H1 (cell line): ENCODE measurements around the gene ARHGAP25. TPM values are rescaled to one million over a fixed set of nuclear protein-coding genes. Genes with fewer than 3 reads are reported as not detected.

ENCODE experiments used
- CTCF ChIA-PET: fragments of 300-600 bp; sonication (Branson Sonifier 250); formaldehyde crosslinking; loops from one replicate; lab custom pipeline; 2021; ENCODE audit not compliant: partially characterized antibody; lab: Charles Lee
- POLR2A ChIA-PET: fragments of 300-600 bp; sonication (Branson Sonifier 250); formaldehyde crosslinking; loops from one replicate; lab custom pipeline; 2021; ENCODE audit warnings: inconsistent platforms; ENCODE audit not compliant: partially characterized antibody; lab: Charles Lee
- DNase-seq, 2 experiments: peaks; one replicate each; pipeline versions ENCODE4 v3.0.0 to v3.0.0-alpha.2; 2010 to 2022; ENCODE audit warnings: low spot score in 2 of 2, low read depth in 1 of 2, mixed read lengths in 1 of 2
- FAIRE-seq: peaks from 2 replicates; lab custom pipeline; 2011; peaks lifted over from hg19 to GRCh38; lab: Jason Lieb, UNC
- H2AFZ ChIP-seq: 2 replicates; pipeline ENCODE4 v1.8.1; 2012; ENCODE audit warnings: low read length, inconsistent platforms
- H2AK5ac ChIP-seq: 2 replicates; pipeline ENCODE4 v1.6.1; 2013; ENCODE audit warnings: low read depth, low read length
- H2BK120ac ChIP-seq: replicated peaks from 2 replicates; pipeline ENCODE3; 2013; ENCODE audit warnings: low read depth, low read length, inconsistent platforms
- H2BK12ac ChIP-seq: 2 replicates; pipeline ENCODE4 v1.6.1; 2013; ENCODE audit warnings: low read depth, low read length
- H2BK15ac ChIP-seq: 2 replicates; pipeline ENCODE4 v1.6.1; 2013; ENCODE audit warnings: low read length
- H2BK20ac ChIP-seq: 2 replicates; pipeline ENCODE4 v1.6.1; 2013; ENCODE audit warnings: low read length
- H2BK5ac ChIP-seq: 2 replicates; pipeline ENCODE4 v1.6.1; 2013; ENCODE audit warnings: low read depth, low read length
- H3K14ac ChIP-seq: 2 replicates; pipeline ENCODE4 v1.6.1; 2013; ENCODE audit warnings: inconsistent platforms; ENCODE audit not compliant: insufficient read length
- H3K18ac ChIP-seq: 2 replicates; pipeline ENCODE4 v1.6.1; 2013; ENCODE audit warnings: low read length; ENCODE audit errors: extremely low read depth
- H3K23ac ChIP-seq: 2 replicates; pipeline ENCODE4 v1.6.1; 2013; ENCODE audit warnings: inconsistent platforms; ENCODE audit not compliant: insufficient read length
- H3K23me2 ChIP-seq: 2 replicates; pipeline ENCODE4 v1.6.1; 2013; ENCODE audit warnings: low read depth, low read length
- H3K27ac ChIP-seq: 2 replicates; pipeline ENCODE4 v1.6.1; 2011; ENCODE audit warnings: low read depth, low read length, inconsistent platforms
- H3K27me3 ChIP-seq, 4 experiments: replicated peaks in 1 of 4; 1 replicate in 1 of 4; 2 replicates in 3 of 4; pipeline versions ENCODE4 v1.6.1 to v1.8.1; 2011 to 2013; ENCODE audit warnings: low read length in 3 of 4, mild to moderate bottlenecking in 3 of 4, inconsistent platforms in 2 of 4, mixed read lengths in 2 of 4, moderate library complexity in 1 of 4; ENCODE audit not compliant: control insufficient read depth in 3 of 4, insufficient read depth in 3 of 4; ENCODE audit errors: extremely low read depth in 1 of 4
- H3K36me3 ChIP-seq, 4 experiments: 2 replicates each; pipeline versions ENCODE4 v1.6.1 to v1.8.1; 2011 to 2013; ENCODE audit warnings: mild to moderate bottlenecking in 4 of 4, low read length in 3 of 4, moderate library complexity in 2 of 4, control low read depth in 1 of 4, inconsistent platforms in 1 of 4; ENCODE audit not compliant: insufficient read depth in 4 of 4, control insufficient read depth in 2 of 4
- H3K4ac ChIP-seq: replicated peaks from 2 replicates; pipeline ENCODE3; 2013; ENCODE audit warnings: low read length, low read depth, mixed read lengths, inconsistent platforms; ENCODE audit not compliant: insufficient read length
- H3K4me1 ChIP-seq, 4 experiments: replicated peaks in 1 of 4; 1 replicate in 1 of 4; 2 replicates in 3 of 4; pipeline versions ENCODE4 v1.6.1 to v1.8.1; 2011 to 2013; ENCODE audit warnings: low read length in 3 of 4, inconsistent platforms in 2 of 4, mixed read lengths in 1 of 4; ENCODE audit not compliant: insufficient read depth in 4 of 4, control insufficient read depth in 3 of 4
- H3K4me2 ChIP-seq, 2 experiments: 2 replicates each; pipeline versions ENCODE4 v1.6.1 to v1.8.1; 2011 to 2013; ENCODE audit warnings: low read depth in 2 of 2, low read length in 2 of 2, control low read depth in 1 of 2, inconsistent platforms in 1 of 2, mild to moderate bottlenecking in 1 of 2; ENCODE audit not compliant: insufficient read depth in 1 of 2
- H3K4me3 ChIP-seq, 4 experiments: fragments of 200-600, 300-600 bp in 1 of 4; sonication (generic), shearing (Covaris generic), sonication (Bioruptor Twin) in 1 of 4; 2 replicates each; pipeline versions ENCODE4 v1.5.1 to v1.8.1; 2011 to 2016; ENCODE audit warnings: low read length in 4 of 4, low read depth in 3 of 4, control low read depth in 2 of 4, inconsistent platforms in 2 of 4, mild to moderate bottlenecking in 2 of 4, mixed read lengths in 1 of 4, moderate library complexity in 1 of 4; ENCODE audit not compliant: insufficient read depth in 2 of 4; ENCODE audit errors: extremely low read depth in 1 of 4
- H3K56ac ChIP-seq: replicated peaks from 2 replicates; pipeline ENCODE3; 2013; ENCODE audit warnings: low read depth, mild to moderate bottlenecking, mixed read lengths, low read length, inconsistent platforms; ENCODE audit not compliant: insufficient read length
- H3K79me1 ChIP-seq: 2 replicates; pipeline ENCODE4 v1.6.1; 2013; ENCODE audit warnings: low read depth, low read length, control low read depth
- H3K79me2 ChIP-seq, 2 experiments: 2 replicates each; pipeline versions ENCODE4 v1.6.1 to v1.8.1; 2012 to 2013; ENCODE audit warnings: low read length in 2 of 2, mild to moderate bottlenecking in 2 of 2, inconsistent platforms in 1 of 2; ENCODE audit not compliant: insufficient read depth in 2 of 2, control insufficient read depth in 1 of 2
- H3K9ac ChIP-seq, 4 experiments: replicated peaks in 1 of 4; 1 replicate in 1 of 4; 2 replicates in 3 of 4; pipeline versions ENCODE4 v1.6.1 to v1.8.1; 2011 to 2013; ENCODE audit warnings: low read depth in 3 of 4, low read length in 3 of 4, control low read depth in 2 of 4, mild to moderate bottlenecking in 2 of 4, moderate library complexity in 2 of 4, inconsistent platforms in 1 of 4; ENCODE audit errors: extremely low read depth in 1 of 4
- H3K9me3 ChIP-seq, 2 experiments: 2 replicates each; pipeline versions ENCODE4 v1.6.1 to v1.8.1; 2012 to 2013; ENCODE audit warnings: mild to moderate bottlenecking in 2 of 2, moderate library complexity in 2 of 2, control low read depth in 1 of 2, inconsistent platforms in 1 of 2, low read depth in 1 of 2, low read length in 1 of 2, mixed read lengths in 1 of 2; ENCODE audit not compliant: insufficient read depth in 2 of 2
- H4K20me1 ChIP-seq, 2 experiments: replicated peaks in 1 of 2; 2 replicates each; pipeline versions ENCODE3 to v1.8.1; 2011 to 2013; ENCODE audit warnings: inconsistent platforms in 2 of 2, low read length in 2 of 2, mild to moderate bottlenecking in 1 of 2; ENCODE audit not compliant: insufficient read depth in 2 of 2, control insufficient read depth in 1 of 2
- H4K5ac ChIP-seq: 2 replicates; pipeline ENCODE4 v1.6.1; 2013; ENCODE audit warnings: low read length, low read depth, mixed read lengths, inconsistent platforms; ENCODE audit not compliant: insufficient read length
- H4K8ac ChIP-seq: 2 replicates; pipeline ENCODE4 v1.8.0; 2013; ENCODE audit warnings: mild to moderate bottlenecking, moderate library complexity, low read length, inconsistent platforms; ENCODE audit not compliant: insufficient read depth; ENCODE audit errors: extremely low read depth
- H4K91ac ChIP-seq: replicated peaks from 2 replicates; pipeline ENCODE3; 2013; ENCODE audit warnings: low read length, mixed read lengths, inconsistent platforms; ENCODE audit not compliant: insufficient read length
- BCL11A ChIP-seq, 2 experiments: IDR thresholded peaks; one replicate each; pipeline ENCODE4 v1.6.1; 2011; ENCODE audit warnings: low read depth in 2 of 2, low read length in 2 of 2, mild to moderate bottlenecking in 2 of 2
- CBX5 ChIP-seq: fragments of 300-800, 300-1000 bp; sonication (generic); IDR thresholded peaks from 2 replicates; pipeline ENCODE4 v1.7.1; 2016; ENCODE audit warnings: antibody characterized with exemption, low read length, low read depth
- CHD1 ChIP-seq: IDR thresholded peaks from 2 replicates; pipeline ENCODE4 v1.6.1; 2012; ENCODE audit warnings: low read depth, low read length, improper control_type of control experiment
- CHD2 ChIP-seq: IDR thresholded peaks from 2 replicates; pipeline ENCODE4 v1.6.1; 2012; ENCODE audit warnings: low read length, improper control_type of control experiment
- EP300 ChIP-seq, 2 experiments: IDR thresholded peaks; 1 replicate in 1 of 2; 2 replicates in 1 of 2; pipeline ENCODE4 v1.6.1; 2011 to 2012; ENCODE audit warnings: low read depth in 2 of 2, low read length in 2 of 2, mild to moderate bottlenecking in 2 of 2, borderline replicate concordance in 1 of 2, inconsistent platforms in 1 of 2, moderate library complexity in 1 of 2
- GABPA ChIP-seq: IDR thresholded peaks from 2 replicates; pipeline ENCODE4 v1.6.1; 2011; ENCODE audit warnings: mild to moderate bottlenecking, low read length, moderate library complexity, borderline replicate concordance; ENCODE audit not compliant: insufficient read depth
- HDAC2 ChIP-seq, 2 experiments: fragments of 300-600 bp in 1 of 2; sonication (generic) in 1 of 2; IDR thresholded peaks; 2 replicates each; pipeline ENCODE4 v1.6.1; 2011 to 2012; ENCODE audit warnings: low read depth in 2 of 2, low read length in 2 of 2, mild to moderate bottlenecking in 2 of 2, moderate library complexity in 2 of 2, borderline replicate concordance in 1 of 2, inconsistent platforms in 1 of 2
- KDM5A ChIP-seq: fragments of 200-600 bp; IDR thresholded peaks from 2 replicates; pipeline ENCODE4 v1.7.1; 2012; ENCODE audit warnings: mild to moderate bottlenecking, low read length, inconsistent platforms, mixed read lengths
- RFX5 ChIP-seq: IDR thresholded peaks from 2 replicates; pipeline ENCODE4 v1.6.1; 2011; ENCODE audit warnings: low read depth, low read length, improper control_type of control experiment, borderline replicate concordance
- RNF2 ChIP-seq: fragments of 200-900, 300-1000 bp; sonication (generic); IDR thresholded peaks from 2 replicates; pipeline ENCODE4 v1.7.1; 2016; ENCODE audit warnings: borderline replicate concordance, low read depth, mild to moderate bottlenecking, antibody characterized with exemption, low read length; ENCODE audit not compliant: poor library complexity, severe bottlenecking; ENCODE audit errors: missing control alignments
- TAF7 ChIP-seq: optimal IDR thresholded peaks from 2 replicates; pipeline ENCODE3; 2011; ENCODE audit warnings: low read depth, mild to moderate bottlenecking, inconsistent platforms, low read length, moderate library complexity, borderline replicate concordance
- WGBS, 2 experiments: shearing (Covaris generic) in 1 of 2; methylation state at CpG; one replicate each; pipeline versions ENCODE4 v1.1.6 to v1.1.7; 2013 to 2015; ENCODE audit warnings: low lambda C conversion rate in 2 of 2, mixed read lengths in 2 of 2, inconsistent platforms in 1 of 2, low coverage in 1 of 2, missing lambda C conversion rate in 1 of 2; ENCODE audit not compliant: insufficient replicate concordance in 2 of 2, insufficient coverage in 1 of 2, insufficient read length in 1 of 2; ENCODE audit errors: extremely low coverage in 1 of 2, missing lambda C conversion rate in 1 of 2; 5-methylcytosine and 5-hydroxymethylcytosine counted together
- polyA plus RNA-seq, 7 experiments: library from polyadenylated mRNA; depleted of rRNA in 3 of 7; stranded (reverse) in 5 of 7; unstranded in 2 of 7; fragments of >200 nt in 5 of 7; fragments of 200-250 nt in 2 of 7; gene quantifications; 1 replicate in 5 of 7; 2 replicates in 1 of 7; 4 replicates in 1 of 7; pipeline versions ENCODE4 v1.2.1 to v1.2.3, GENCODE V29; 2011 to 2013; ENCODE audit warnings: missing spikeins in 2 of 7, mixed read lengths in 2 of 7
- total RNA-seq: library from RNA; stranded (reverse); fragmentation: NEBNext Ultra II Directional; extraction: Animal tissue kit (Norgen Biotek cat#: 25700); gene quantifications from 2 replicates; pipeline ENCODE4 v1.2.1, GENCODE V29; 2021
- TF ChIP-seq, protein P1 (sequence below): IDR thresholded peaks from 2 replicates; pipeline ENCODE4 v1.6.1; 2011; ENCODE audit warnings: low read depth, mild to moderate bottlenecking, low read length; ENCODE audit not compliant: insufficient read depth

The ARHGAP25 gene
- total and polyA plus RNA-seq, 2 of the 8 experiments (the other 6 are each of a cell fraction or from before 2014, with no cell fraction given) = 1.00 to 1.2 TPM

DNA sequence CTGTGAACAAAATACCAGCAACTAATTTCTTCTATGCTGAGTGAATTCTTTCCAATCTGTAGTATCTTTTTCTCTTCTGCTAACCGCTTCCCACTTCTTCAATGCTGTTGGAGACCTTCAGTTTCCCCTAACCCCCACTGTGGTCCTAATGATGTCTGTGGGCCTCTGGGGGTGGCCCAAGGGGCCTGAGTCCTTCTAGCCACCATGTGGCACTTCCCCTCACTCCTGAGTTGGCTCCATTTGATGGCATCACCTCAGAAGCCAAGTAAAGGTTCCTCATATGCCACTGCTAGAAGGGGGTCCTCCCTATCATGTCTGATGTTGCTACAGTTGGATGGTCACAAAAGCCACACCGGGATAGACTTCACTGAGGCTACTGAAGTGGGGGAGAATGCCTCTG lies 37.5 kb downstream of the ARHGAP25 start:
- TF ChIP-seq TAF7 (no peak), HDAC2 (IDR thresholded peaks at IDR 0.05; ENCODE audit: borderline replicate concordance in 1 of 2, low read depth in 2 of 2, low read length in 2 of 2) (no peak), CHD2 (no peak), BCL11A (IDR thresholded peaks at IDR 0.05; ENCODE audit: low read depth in 2 of 2, low read length in 2 of 2) (no peak), CHD1 (no peak), CBX5 (no peak), KDM5A (no peak), RFX5 (no peak), EP300 (IDR thresholded peaks at IDR 0.05; ENCODE audit: borderline replicate concordance in 1 of 2, low read depth in 2 of 2, low read length in 2 of 2) (no peak), GABPA (no peak), RNF2 (no peak)
- TF ChIP-seq, protein P1, sequence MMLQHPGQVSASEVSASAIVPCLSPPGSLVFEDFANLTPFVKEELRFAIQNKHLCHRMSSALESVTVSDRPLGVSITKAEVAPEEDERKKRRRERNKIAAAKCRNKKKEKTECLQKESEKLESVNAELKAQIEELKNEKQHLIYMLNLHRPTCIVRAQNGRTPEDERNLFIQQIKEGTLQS = no peak
- no peak overlapping the region for H3K4me2 ChIP-seq
- H4K8ac ChIP-seq = 0 out of 2 replicates have a peak overlapping the region, but pooled peaks have one; percentile 60
- no peak overlapping the region for H2BK20ac ChIP-seq
- no peak overlapping the region for H3K56ac ChIP-seq
- no peaks in the 10 kb centered on the region for H4K20me1 ChIP-seq
- no peak overlapping the region for H4K91ac ChIP-seq
- no peak overlapping the region for H3K18ac ChIP-seq
- no peak for FAIRE-seq
- H3K79me1 ChIP-seq = no peaks in the 10 kb centered on the region
- H3K27ac ChIP-seq = no peak overlapping the region
- H3K36me3 ChIP-seq = no peaks in the 10 kb centered on the region
- ChIA-PET POLR2A (no interaction called here), CTCF (interaction anchor here (1.4 to 1.7 kb wide), 2 partner anchors 19 to 65 kb away, joined by 4 to 7 read pairs; no protein-coding TSS in a partner anchor)
- H3K4me1 ChIP-seq = no peaks in the 10 kb centered on the region
- no peak overlapping the region for H3K23ac ChIP-seq
- WGBS, 2 experiments = 84% methylated on average over 2 of the region's 2 CpGs; no CpG with 5 or more reads in 1 of the 2 experiments
- no peaks in the 10 kb centered on the region for H3K79me2 ChIP-seq
- no peaks in the 10 kb centered on the region for H3K9me3 ChIP-seq
- no peak overlapping the region for H3K14ac ChIP-seq
- DNase-seq = no peak
- no peaks in the 10 kb centered on the region for H3K27me3 ChIP-seq
- no peak overlapping the region for H4K5ac ChIP-seq
- H2BK5ac ChIP-seq = no peak overlapping the region
- H3K4ac ChIP-seq = no peak overlapping the region
- H3K4me3 ChIP-seq = no peak overlapping the region
- no peak overlapping the region for H2AFZ ChIP-seq
- H2AK5ac ChIP-seq = no peak overlapping the region
- no peak overlapping the region for H2BK120ac ChIP-seq
- H2BK15ac ChIP-seq = no peak overlapping the region
- no peaks in the 10 kb centered on the region for H3K23me2 ChIP-seq
- H3K9ac ChIP-seq = no peak overlapping the region
- H2BK12ac ChIP-seq = no peak overlapping the region
